Activated CD8-positive, alpha-beta memory T cell treated with anti-CD3 and anti-CD28 coated beads for 36 hours (primary cell): ENCODE measurements around the gene SLC5A4. TPM values are rescaled to one million over a fixed set of nuclear protein-coding genes. Genes with fewer than 3 reads are reported as not detected.

Source experiments
- CTCF ChIA-PET: fragments of 350-600 bp; sonication (Branson Sonifier 250); formaldehyde crosslinking; loops from one replicate; lab custom pipeline; 2021; ENCODE audit warnings: antibody characterized with exemption; lab: Charles Lee
- POLR2A ChIA-PET: fragments of 350-600 bp; sonication (Branson Sonifier 250); formaldehyde crosslinking; loops from one replicate; lab custom pipeline; 2021; ENCODE audit warnings: antibody characterized with exemption; lab: Charles Lee
- total RNA-seq, 2 experiments: library from RNA; stranded (reverse); gene quantifications; one replicate each; pipeline ENCODE4 v1.2.3, GENCODE V29; 2021

The SLC5A4 gene
- total RNA-seq, 2 experiments from 2014 or later = not detected

DNA sequence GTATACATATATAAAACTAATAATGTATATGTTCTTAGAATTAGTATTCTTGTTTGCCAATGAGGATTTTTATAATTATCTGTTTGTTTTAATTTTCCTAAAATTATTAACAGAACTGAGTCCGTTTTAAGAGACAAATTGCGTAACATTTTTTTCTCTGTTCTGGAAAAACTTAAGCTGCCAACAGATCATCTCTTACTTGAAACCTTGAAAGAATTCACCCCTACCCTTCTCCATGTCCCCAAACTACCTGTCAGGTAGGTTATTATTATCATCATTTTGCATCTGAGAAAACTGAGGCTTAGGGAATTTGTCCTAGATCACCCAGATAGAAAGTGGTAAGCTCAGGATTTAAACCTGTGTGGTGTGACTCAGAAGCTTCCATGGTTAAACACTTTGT lies 14.7 kb downstream of the SLC5A4 start:
- CTCF ChIA-PET = no interaction called here
- POLR2A ChIA-PET = no interaction called here

DNA sequence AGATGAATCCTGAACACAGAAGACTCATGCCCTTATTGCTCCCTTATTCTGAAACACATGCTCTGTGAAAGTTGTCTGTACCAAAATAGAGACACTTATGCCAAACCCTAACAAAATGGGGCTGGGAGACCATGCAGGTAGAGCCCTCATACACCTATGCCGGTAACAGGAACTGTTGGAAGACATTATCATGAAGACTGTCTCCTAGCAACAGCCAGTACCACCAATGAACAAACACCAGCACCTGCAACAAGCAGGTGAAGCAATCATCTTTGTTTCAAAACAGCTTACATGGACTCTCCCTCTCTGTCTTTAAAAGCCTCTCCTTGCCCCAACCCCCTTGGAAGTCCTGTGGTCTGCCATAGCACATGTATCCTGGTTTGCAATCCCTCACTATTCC lies 17.2 kb downstream of the SLC5A4 start:
- CTCF ChIA-PET = no interaction called here
- POLR2A ChIA-PET = no interaction called here

DNA sequence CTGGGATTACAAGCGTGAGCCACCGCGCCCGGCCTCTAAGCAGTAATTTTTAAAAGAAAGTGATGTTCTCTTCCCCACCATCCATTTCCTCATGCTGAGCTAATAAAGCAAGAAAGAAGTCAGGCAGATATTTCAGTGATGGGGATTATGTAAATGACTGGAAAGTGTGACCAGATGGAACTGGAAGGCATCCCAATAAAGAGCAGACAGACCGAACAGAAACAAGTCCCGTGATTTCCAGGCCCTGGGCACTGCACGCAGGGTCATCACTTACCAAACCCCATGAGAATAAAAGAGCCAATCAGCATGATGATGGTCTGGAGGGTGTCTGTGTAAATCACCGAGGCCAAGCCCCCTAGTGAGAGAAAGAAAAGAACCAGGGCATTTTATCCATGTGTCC lies 18.2 kb downstream of the SLC5A4 start:
- ChIA-PET POLR2A (no interaction called here), CTCF (no interaction called here)

DNA sequence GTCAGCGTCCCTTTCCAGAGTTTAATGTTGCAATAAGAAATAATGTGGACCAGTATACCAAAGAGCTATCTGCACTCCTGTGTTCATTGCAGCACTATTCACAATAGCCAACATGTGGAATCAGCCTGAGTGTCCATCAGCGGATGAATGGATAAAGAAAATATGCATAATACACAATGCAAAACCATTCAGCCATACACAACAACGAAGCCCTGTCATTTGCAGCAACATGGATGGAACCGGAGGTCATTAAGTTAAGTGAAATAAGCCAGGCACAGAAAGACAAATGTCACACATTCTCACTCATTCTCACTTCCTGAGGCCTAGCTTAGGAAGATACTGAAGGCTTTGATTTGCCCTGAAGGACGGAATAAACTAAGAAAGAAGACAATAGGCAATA lies 22.1 kb downstream of the SLC5A4 start:
- POLR2A ChIA-PET = no interaction called here
- CTCF ChIA-PET = no interaction called here

GRCh38 chr22:32232191-32232830 lies 22.8 kb downstream of the SLC5A4 start:
- POLR2A ChIA-PET = no interaction called here

GRCh38 chr22:32226326-32227104 lies 28.6 kb downstream of the SLC5A4 start:
- ChIA-PET POLR2A (no interaction called here), CTCF (no interaction called here)

More at GRCh38 chr22:32232191-32232830, 22.8 kb downstream of the SLC5A4 start:
- CTCF ChIA-PET = no interaction called here

DNA sequence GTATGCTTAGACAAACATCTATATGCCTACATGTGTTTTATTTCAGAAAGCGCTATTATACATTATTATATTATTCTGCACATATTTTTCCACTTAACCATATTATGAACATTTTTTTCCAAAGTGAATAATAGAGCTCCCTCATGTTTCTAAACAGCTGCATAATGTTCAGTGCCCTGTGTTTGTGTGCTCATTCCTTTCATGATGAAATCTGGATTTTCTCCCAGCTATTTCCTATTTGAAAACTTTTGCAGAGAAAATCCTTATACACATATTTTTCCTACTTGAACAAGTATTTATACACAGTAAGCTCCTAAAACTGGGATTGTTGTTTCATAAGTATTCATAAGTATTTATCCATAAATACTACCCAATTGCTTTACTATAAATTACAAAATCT lies 32.2 kb downstream of the SLC5A4 start:
- ChIA-PET POLR2A (no interaction called here), CTCF (no interaction called here)

DNA sequence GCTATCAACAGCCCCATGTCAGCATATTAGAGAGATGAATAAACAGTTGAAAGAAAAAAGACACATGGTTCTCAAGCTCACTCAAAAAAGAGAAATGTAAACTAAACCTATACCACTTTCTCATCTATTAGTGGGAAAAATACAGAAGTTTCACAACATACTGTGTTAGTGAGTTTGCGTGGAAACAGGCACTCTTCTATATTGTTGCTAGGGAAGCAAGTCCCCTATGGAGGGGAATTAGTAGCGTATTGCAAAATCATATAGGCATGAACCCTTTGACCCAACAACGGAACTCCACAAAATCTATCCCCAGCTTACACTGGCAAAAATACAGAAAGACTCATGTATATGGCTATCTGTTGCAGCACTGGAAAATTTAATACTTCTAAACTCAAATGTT lies 36.1 kb downstream of the SLC5A4 start:
- CTCF ChIA-PET = no interaction called here
- POLR2A ChIA-PET = no interaction called here

DNA sequence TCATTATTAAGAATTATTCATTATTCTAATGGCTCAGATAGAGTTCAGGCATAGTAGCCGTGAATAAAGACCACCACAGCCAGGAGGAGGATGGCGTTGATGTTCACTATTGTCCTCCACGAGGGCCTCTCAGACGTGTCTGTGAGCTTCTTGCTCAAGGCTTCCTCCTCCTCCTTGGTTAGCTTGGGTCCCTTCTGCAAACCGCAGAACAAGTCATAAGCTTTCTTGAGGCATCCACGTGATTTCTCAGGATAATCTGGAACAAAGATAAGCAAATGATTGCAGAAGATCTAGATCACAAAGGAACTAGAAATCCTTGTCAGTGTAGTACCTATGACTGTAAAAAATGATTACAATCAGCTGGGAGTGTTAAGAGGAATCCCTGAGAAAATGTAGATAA lies 36.7 kb downstream of the SLC5A4 start:
- ChIA-PET CTCF (no interaction called here), POLR2A (no interaction called here)

GRCh38 chr22:32217465-32217864 lies 37.7 kb downstream of the SLC5A4 start:
- CTCF ChIA-PET = no interaction called here
- POLR2A ChIA-PET = no interaction called here

DNA sequence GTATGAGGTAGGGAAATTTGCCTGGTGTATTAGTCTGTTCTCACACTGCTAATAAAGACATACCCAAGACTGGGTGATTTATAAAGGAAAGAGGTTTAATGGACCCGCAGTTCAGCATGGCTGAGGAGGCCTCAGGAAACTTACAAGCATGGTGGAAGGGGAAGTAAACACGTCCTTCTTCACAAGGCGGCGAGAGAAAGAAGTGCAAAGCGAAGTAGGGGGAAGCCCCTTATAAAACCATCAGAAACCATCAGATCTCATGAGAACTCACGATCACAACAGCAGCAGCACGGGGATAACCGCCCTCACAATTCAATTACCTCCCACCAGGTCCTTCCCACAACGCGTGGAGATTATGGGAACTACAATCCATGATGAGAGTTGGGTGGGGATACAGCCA lies 38.2 kb downstream of the SLC5A4 start:
- CTCF ChIA-PET = no interaction called here
- POLR2A ChIA-PET = no interaction called here

- ChIA-PET POLR2A (no interaction called here), CTCF (interaction anchor here (0.6 kb wide), 1 partner anchor 203 kb away, joined by 3 read pairs; no protein-coding TSS in a partner anchor)
Observed at GRCh38 chr22:32211011-32211410, 44.1 kb downstream of the SLC5A4 start.

DNA sequence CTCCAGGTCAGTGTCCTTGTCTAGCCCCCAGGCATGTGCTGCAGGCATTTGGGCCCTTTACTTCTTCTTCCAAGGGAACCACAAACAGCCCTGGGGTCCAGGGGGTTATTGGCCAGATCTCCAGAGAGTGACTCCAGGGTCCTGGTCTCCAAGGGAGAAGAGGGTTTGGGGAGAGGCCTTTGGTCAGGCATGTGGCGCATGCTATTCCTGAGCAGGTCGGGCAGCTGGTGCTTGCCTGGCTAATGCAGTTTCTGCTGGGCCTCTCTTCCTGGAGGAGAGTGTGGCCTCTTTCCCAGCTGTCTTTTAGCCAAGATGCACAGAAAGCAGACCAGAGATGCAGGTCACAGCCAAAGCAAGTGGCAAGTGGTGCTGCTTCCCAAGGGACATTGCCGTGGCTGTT lies 46.5 kb downstream of the SLC5A4 start:
- POLR2A ChIA-PET = no interaction called here
- CTCF ChIA-PET = no interaction called here

- ChIA-PET POLR2A (no interaction called here), CTCF (no interaction called here)
Observed at GRCh38 chr22:32207971-32208480, 47.1 kb downstream of the SLC5A4 start.

- ChIA-PET POLR2A (no interaction called here), CTCF (no interaction called here)
Observed at GRCh38 chr22:32206774-32207758, 48.1 kb downstream of the SLC5A4 start.

DNA sequence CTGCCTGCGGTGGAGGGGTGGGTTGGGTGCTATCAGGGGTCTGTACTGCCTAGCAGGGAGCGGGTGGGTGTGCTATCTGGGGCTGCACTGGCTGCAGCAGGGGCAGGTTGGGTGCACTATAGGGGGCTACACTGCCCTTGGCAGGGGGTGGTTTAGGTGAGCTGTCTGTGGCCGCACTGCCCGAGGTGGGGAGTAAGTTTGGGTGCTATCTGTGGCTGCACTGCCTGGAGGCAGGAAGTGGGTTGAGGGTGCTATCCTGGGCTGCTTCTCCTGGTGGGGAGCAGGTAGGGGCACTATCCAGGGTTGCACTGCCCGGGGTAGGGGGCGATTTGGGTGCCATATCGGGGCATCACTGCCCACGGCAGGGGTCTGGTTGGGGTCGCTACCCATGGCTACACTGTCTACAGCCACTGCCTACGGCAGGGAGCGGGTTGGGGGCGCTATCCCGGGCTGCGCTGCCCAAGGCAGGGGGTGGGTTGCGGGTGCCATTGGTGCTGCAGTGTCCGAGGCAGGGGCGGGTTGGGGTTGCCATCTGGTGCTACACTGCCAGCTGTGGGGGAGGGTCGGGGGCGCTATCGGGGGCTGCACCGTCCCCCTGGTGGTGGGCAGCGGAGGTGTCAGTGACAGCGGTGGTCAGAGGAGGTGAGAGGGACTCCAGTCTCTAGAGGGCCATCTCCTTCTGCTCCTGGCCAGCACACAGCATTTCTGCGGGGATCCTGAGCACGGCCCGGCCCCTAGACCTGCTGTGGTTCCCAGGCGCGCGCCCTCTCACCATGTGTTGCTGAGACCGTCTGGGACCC lies 49.0 kb downstream of the SLC5A4 start:
- ChIA-PET POLR2A (no interaction called here), CTCF (no interaction called here)

- ChIA-PET POLR2A (no interaction called here), CTCF (no interaction called here)
Observed at GRCh38 chr22:32204856-32205722, 50.1 kb downstream of the SLC5A4 start, which contains the start of gene RFPL2. TSS of gene RFPL2 (minus strand) at chr22:32205073. CDS start at chr22:32202451, 2,622 bp downstream.
